ENCODE results near the gene NCAM1.

Gene NCAM1

DNA sequence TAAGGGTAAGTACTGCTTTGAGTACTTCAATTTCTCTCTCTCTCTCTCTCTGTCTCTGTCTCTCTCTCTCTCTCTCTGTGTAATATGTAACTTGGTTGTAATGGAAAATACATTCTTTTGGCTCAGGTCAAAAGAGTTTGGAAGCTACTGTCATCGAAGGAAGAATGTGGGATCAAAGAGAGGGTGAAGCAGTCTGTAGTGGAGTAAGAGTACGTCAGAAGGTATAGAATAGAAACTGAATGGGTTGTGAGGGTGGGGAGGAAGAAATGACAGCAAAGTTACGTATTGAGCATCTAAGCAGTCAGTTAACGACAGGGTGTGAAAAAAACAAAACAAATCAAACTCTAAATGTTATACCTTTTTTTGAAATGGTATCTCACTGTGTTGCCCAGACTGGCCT lies 10.0 kb downstream of the NCAM1 start:
- Histone ChIP-seq H3K4me1 (ENCODE audit: insufficient read depth, low read length) (no peaks in the 10 kb centered on the region), H3K27me3 (ENCODE audit: control insufficient read depth in 1 of 2, insufficient read depth in 2 of 2, low read length in 2 of 2) (no peaks in the 10 kb centered on the region), H3K27ac (ENCODE audit: low read depth, low read length) (no peak overlapping the region), H3K36me3 (ENCODE audit: insufficient read depth, low read length) (no peaks in the 10 kb centered on the region), H3K9ac (ENCODE audit: low read length) (no peak overlapping the region), H3K4me3 (ENCODE audit: low read depth in 1 of 2, low read length in 2 of 2) (no peak overlapping the region), H3K9me3 (ENCODE audit: low read length) (no peaks in the 10 kb centered on the region)

DNA sequence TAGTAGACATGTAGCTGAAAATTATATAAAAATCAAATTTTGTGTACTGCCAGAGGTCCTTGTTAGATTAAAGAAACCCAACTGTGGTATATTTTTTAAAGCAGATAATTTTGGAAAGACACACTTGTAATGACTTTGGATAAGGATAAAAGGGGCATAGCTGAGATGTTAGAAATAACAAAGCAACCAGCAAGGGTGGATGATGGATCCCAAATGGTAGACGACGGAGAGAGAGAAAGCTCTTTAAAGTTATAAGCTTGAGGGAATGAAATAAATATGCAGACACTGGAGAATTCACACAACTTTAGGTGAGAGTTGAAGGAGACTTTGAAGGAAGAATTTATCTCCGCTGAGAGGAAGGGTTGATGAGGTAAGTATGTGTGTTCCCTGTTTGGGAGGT lies 10.6 kb downstream of the NCAM1 start:
- no peaks in the 10 kb centered on the region for H3K4me1 ChIP-seq (ENCODE audit: insufficient read depth, low read length)

DNA sequence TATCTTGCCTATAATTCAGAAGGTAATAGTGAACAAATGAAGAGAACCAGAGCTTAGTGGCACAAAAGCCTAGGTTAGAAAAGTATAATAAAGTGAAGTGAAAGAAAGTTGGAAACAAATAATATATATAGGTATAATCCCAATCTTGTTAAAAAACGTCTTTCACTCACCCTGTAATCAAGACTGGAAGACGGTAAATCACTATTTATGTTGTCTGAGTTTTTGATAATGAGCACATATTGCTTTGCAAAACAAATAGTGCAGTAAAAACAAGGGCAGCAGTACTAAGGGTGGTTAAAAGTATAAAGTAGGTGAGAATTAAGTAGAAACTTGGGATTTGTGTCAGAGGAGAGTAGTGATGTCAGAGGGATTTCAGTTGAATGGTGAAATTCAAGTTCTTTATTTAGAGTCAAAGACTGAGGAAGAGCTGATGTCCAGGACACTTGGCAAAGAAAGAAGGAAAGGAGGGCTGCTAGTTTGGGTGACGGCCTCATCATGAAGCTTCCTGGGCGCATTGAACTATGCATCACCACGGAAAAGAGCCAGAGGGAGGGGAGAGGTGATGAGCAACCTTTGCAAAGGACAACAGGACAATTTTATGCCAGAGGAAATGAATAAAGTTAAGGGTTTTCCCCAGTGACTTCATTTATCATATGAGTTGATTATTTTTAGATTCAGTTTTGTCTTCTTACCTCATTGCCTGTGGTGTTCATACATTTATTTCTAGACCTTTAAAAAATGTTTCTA lies 11.4 kb downstream of the NCAM1 start:
- H3K9ac ChIP-seq (ENCODE audit: low read length) = no peak overlapping the region
- H3K4me1 ChIP-seq (ENCODE audit: insufficient read depth, low read length) = no peaks in the 10 kb centered on the region
- H3K36me3 ChIP-seq (ENCODE audit: insufficient read depth, low read length) = no peaks in the 10 kb centered on the region
- H3K27me3 ChIP-seq (ENCODE audit: control insufficient read depth in 1 of 2, insufficient read depth in 2 of 2, low read length in 2 of 2) = no peaks in the 10 kb centered on the region
- no peak overlapping the region for H3K4me3 ChIP-seq (ENCODE audit: low read depth in 1 of 2, low read length in 2 of 2)
- no peaks in the 10 kb centered on the region for H3K9me3 ChIP-seq (ENCODE audit: low read length)
- H3K27ac ChIP-seq (ENCODE audit: low read depth, low read length) = no peak overlapping the region

More for the DNA sequence above, 10.6 kb downstream of the NCAM1 start:
- no peak overlapping the region for H3K4me3 ChIP-seq (ENCODE audit: low read depth in 1 of 2, low read length in 2 of 2)
- no peaks in the 10 kb centered on the region for H3K36me3 ChIP-seq (ENCODE audit: insufficient read depth, low read length)
- no peaks in the 10 kb centered on the region for H3K9me3 ChIP-seq (ENCODE audit: low read length)
- H3K27me3 ChIP-seq (ENCODE audit: control insufficient read depth in 1 of 2, insufficient read depth in 2 of 2, low read length in 2 of 2) = no peaks in the 10 kb centered on the region
- no peak overlapping the region for H3K27ac ChIP-seq (ENCODE audit: low read depth, low read length)
- no peak overlapping the region for H3K9ac ChIP-seq (ENCODE audit: low read length)

GRCh38 chr11:112975051-112975450 lies 13.8 kb downstream of the NCAM1 start:
- Histone ChIP-seq H3K4me3 (ENCODE audit: low read depth in 1 of 2, low read length in 2 of 2) (no peak overlapping the region), H3K36me3 (ENCODE audit: insufficient read depth, low read length) (no peaks in the 10 kb centered on the region), H3K9me3 (ENCODE audit: low read length) (no peaks in the 10 kb centered on the region), H3K27me3 (ENCODE audit: control insufficient read depth in 1 of 2, insufficient read depth in 2 of 2, low read length in 2 of 2) (no peaks in the 10 kb centered on the region), H3K27ac (ENCODE audit: low read depth, low read length) (no peak overlapping the region), H3K9ac (ENCODE audit: low read length) (no peak overlapping the region), H3K4me1 (ENCODE audit: insufficient read depth, low read length) (no peaks in the 10 kb centered on the region)

GRCh38 chr11:112975493-112975892 lies 14.3 kb downstream of the NCAM1 start:
- Histone ChIP-seq H3K4me1 (ENCODE audit: insufficient read depth, low read length) (no peaks in the 10 kb centered on the region), H3K27me3 (ENCODE audit: control insufficient read depth in 1 of 2, insufficient read depth in 2 of 2, low read length in 2 of 2) (no peaks in the 10 kb centered on the region), H3K9ac (ENCODE audit: low read length) (no peak overlapping the region), H3K4me3 (ENCODE audit: low read depth in 1 of 2, low read length in 2 of 2) (no peak overlapping the region), H3K9me3 (ENCODE audit: low read length) (no peaks in the 10 kb centered on the region), H3K27ac (ENCODE audit: low read depth, low read length) (no peak overlapping the region), H3K36me3 (ENCODE audit: insufficient read depth, low read length) (no peaks in the 10 kb centered on the region)

DNA sequence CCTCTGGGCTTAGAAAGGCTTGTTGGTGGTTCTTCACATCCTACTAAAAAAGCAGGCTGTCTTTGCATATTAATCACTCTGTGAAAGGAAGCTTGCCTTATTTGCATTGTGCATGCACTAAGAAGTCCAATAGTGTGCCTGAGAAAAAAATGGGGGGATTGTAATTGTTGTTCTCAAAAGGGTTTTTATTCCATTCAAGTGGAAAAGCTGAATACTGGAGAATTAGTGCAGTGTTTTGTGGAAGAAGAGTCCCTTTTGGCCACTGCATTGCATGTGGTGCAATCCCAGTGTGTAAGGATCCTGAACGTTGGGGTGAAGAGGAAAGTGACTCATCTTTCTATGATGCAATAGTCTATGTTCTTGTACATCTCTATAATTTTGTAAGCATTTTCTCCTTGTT lies 16.5 kb downstream of the NCAM1 start:
- H3K36me3 ChIP-seq (ENCODE audit: insufficient read depth, low read length) = no peaks in the 10 kb centered on the region
- H3K4me1 ChIP-seq (ENCODE audit: insufficient read depth, low read length) = no peaks in the 10 kb centered on the region
- H3K9me3 ChIP-seq (ENCODE audit: low read length) = no peaks in the 10 kb centered on the region
- H3K9ac ChIP-seq (ENCODE audit: low read length) = no peak overlapping the region
- no peak overlapping the region for H3K27ac ChIP-seq (ENCODE audit: low read depth, low read length)
- no peaks in the 10 kb centered on the region for H3K27me3 ChIP-seq (ENCODE audit: control insufficient read depth in 1 of 2, insufficient read depth in 2 of 2, low read length in 2 of 2)
- no peak overlapping the region for H3K4me3 ChIP-seq (ENCODE audit: low read depth in 1 of 2, low read length in 2 of 2)

DNA sequence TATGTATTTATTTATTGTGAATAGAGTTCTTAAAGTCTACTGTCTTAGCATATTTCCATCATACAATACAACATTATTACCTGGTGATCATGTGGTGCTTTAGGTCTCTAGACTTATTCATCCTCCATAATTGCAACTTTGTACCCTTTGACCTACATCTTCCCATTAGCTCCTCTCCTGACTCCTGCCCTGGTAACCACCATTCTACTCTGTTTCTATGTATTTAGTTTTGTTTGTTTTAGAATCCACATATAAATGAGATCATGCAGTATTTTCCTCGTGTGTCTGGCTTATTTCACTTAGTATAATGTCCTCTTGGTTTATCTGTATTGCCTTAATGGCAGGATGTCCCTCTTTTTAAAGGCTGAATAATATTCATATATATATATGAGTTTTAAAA lies 22.7 kb downstream of the NCAM1 start:
- no peaks in the 10 kb centered on the region for H3K36me3 ChIP-seq (ENCODE audit: insufficient read depth, low read length)
- no peak overlapping the region for H3K9ac ChIP-seq (ENCODE audit: low read length)
- peaks cover 6% of the 10 kb centered on the region for H3K9me3 ChIP-seq (ENCODE audit: low read length)
- no peaks in the 10 kb centered on the region for H3K4me1 ChIP-seq (ENCODE audit: insufficient read depth, low read length)
- no peak overlapping the region for H3K27ac ChIP-seq (ENCODE audit: low read depth, low read length)
- H3K27me3 ChIP-seq (ENCODE audit: control insufficient read depth in 1 of 2, insufficient read depth in 2 of 2, low read length in 2 of 2) = no peaks in the 10 kb centered on the region
- H3K4me3 ChIP-seq (ENCODE audit: low read depth in 1 of 2, low read length in 2 of 2) = no peak overlapping the region

DNA sequence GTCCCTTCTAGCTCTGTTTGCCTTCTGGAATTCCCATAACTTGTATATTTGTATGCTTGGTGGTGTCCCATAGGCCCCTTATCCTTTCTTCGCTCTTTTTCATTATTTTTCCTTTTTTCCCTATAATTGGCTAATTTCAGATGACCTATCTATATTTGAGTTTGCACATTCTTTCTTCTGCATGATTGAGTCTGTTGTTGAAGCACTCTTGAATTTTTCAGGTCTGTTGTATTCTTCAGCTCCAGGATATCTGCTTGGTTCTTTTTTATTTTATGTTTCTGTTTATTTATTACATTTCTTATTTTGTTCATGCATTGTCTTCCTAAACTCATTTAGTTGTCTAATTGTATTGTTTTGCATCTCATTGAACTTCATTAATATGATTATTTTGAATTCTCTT lies 28.0 kb downstream of the NCAM1 start:
- H3K9ac ChIP-seq (ENCODE audit: low read length) = no peak overlapping the region
- no peaks in the 10 kb centered on the region for H3K4me1 ChIP-seq (ENCODE audit: insufficient read depth, low read length)
- no peak overlapping the region for H3K4me3 ChIP-seq (ENCODE audit: low read depth in 1 of 2, low read length in 2 of 2)
- H3K27ac ChIP-seq (ENCODE audit: low read depth, low read length) = no peak overlapping the region
- H3K36me3 ChIP-seq (ENCODE audit: insufficient read depth, low read length) = no peaks in the 10 kb centered on the region
- H3K27me3 ChIP-seq (ENCODE audit: control insufficient read depth in 1 of 2, insufficient read depth in 2 of 2, low read length in 2 of 2) = no peaks in the 10 kb centered on the region
- peaks cover 6% of the 10 kb centered on the region for H3K9me3 ChIP-seq (ENCODE audit: low read length)

GRCh38 chr11:112993808-112994207 lies 32.6 kb downstream of the NCAM1 start:
- Histone ChIP-seq H3K4me1 (ENCODE audit: insufficient read depth, low read length) (no peaks in the 10 kb centered on the region), H3K36me3 (ENCODE audit: insufficient read depth, low read length) (no peaks in the 10 kb centered on the region), H3K9ac (ENCODE audit: low read length) (no peak overlapping the region), H3K27me3 (ENCODE audit: control insufficient read depth in 1 of 2, insufficient read depth in 2 of 2, low read length in 2 of 2) (no peaks in the 10 kb centered on the region), H3K27ac (ENCODE audit: low read depth, low read length) (no peak overlapping the region), H3K9me3 (ENCODE audit: low read length) (no peaks in the 10 kb centered on the region), H3K4me3 (ENCODE audit: low read depth in 1 of 2, low read length in 2 of 2) (no peak overlapping the region)

DNA sequence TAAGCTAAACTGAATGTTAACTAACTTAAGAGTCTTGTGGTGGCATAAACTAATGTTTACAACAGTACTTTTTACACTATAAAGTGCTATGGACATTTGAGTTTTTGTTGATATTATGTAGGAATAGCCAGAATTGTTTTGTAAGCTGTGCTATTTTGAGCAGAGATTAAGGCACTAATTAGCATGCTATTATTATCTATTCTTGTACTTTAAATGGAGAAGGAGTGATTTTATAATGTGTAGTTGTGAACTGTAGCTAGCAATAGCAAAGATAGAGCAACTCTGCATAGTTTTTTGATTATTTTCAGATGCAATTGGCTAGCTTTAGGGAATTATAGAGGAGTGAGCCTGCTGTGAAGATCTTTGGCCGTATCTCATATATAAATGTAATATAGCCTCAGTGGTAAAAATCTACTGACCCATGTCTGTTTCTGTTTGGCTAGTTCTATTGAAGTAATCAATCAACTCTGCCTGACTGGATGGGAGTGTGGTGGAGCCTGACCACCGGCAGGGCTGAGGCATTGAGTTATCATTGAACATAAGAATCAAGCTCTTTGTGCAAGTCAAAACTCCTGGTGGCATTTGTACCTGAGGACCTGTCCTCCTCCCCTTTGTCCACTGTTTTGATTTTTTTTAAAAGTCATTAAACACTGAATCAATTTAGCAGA lies 34.3 kb downstream of the NCAM1 start:
- H3K27me3 ChIP-seq (ENCODE audit: control insufficient read depth in 1 of 2, insufficient read depth in 2 of 2, low read length in 2 of 2) = no peaks in the 10 kb centered on the region
- H3K9me3 ChIP-seq (ENCODE audit: low read length) = no peaks in the 10 kb centered on the region
- H3K4me1 ChIP-seq (ENCODE audit: insufficient read depth, low read length) = no peaks in the 10 kb centered on the region
- no peak overlapping the region for H3K27ac ChIP-seq (ENCODE audit: low read depth, low read length)
- no peaks in the 10 kb centered on the region for H3K36me3 ChIP-seq (ENCODE audit: insufficient read depth, low read length)
- H3K9ac ChIP-seq (ENCODE audit: low read length) = no peak overlapping the region
- no peak overlapping the region for H3K4me3 ChIP-seq (ENCODE audit: low read depth in 1 of 2, low read length in 2 of 2)

- Histone ChIP-seq H3K4me3 (ENCODE audit: low read depth in 1 of 2, low read length in 2 of 2) (no peak overlapping the region), H3K9ac (ENCODE audit: low read length) (no peak overlapping the region), H3K9me3 (ENCODE audit: low read length) (no peaks in the 10 kb centered on the region), H3K27ac (ENCODE audit: low read depth, low read length) (no peak overlapping the region), H3K27me3 (ENCODE audit: control insufficient read depth in 1 of 2, insufficient read depth in 2 of 2, low read length in 2 of 2) (no peaks in the 10 kb centered on the region), H3K36me3 (ENCODE audit: insufficient read depth, low read length) (no peaks in the 10 kb centered on the region), H3K4me1 (ENCODE audit: insufficient read depth, low read length) (no peaks in the 10 kb centered on the region)
Observed at GRCh38 chr11:112996994-112997393, 35.8 kb downstream of the NCAM1 start.

Data from muscle layer of colon (tissue), 2 donors.